ENCODE data around the gene ANO9.

The ANO9 gene

DNA sequence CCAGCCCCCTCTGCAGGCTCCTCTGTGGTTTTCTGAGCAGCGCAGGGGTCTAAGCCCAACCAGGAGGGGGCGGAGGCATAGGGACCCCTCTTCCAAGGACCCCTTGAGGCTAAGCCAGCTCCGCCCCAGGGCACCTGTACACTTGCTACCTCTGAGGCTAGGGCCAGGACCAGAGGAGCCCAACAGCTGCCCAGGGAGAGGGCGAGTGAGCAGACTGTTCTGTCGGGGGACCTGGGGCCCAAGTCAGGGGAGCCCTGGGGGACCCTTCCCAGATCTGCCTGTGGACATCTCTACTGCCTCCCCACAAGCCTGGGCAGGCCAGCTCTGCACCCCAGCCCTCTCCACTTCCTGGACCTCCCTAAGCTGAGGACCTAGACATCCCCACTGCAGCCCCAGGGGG, 70.8 kb downstream of the ANO9 start:
- FAIRE-seq (no peak), DNase-seq (ENCODE audit: low spot score) (no peak)

DNA sequence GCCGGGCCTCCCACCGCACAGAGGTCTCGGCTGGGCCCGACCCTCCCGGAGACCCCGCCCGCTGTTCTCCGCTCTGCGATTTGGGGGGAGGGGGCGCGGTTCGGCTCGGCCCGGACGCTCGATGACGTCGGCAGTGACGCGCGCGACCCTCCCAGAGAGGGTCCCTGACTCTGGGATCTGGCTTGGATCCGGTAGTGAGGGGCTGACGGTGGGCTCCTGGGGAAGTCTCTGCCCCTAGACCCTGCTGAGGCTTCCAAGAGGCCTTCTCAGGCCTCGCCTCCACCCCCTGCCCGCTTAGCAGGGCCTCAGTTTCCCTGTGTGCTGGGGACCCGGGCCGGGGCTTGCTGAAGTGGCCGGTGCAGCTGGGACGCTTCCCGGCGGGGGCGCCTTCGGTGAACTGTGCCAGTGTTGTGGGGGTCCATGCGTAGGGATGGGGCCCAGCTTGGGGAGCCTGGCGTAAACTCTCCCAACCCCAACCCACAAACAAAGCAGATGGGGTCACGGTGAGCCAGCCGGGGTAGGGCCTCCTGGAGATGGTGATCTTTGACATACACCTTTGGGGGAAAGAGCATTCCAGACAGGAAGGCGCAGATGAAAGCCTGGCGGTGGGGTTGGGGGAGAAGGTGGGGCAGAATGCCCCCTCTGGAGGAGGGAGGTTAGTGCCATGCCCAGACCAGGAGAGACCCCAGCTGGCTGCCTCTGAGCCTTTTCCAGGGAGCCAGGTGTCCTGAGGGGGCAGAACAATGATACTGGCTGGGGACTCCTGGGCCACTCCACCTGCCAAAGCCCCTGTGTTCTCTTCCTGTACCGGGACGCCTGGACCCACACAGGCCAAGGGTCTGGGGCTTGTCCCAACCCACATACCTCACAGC, 71.5 kb downstream of the ANO9 start:
- FAIRE-seq (no peak), DNase-seq (ENCODE audit: low spot score) (no peak)

DNA sequence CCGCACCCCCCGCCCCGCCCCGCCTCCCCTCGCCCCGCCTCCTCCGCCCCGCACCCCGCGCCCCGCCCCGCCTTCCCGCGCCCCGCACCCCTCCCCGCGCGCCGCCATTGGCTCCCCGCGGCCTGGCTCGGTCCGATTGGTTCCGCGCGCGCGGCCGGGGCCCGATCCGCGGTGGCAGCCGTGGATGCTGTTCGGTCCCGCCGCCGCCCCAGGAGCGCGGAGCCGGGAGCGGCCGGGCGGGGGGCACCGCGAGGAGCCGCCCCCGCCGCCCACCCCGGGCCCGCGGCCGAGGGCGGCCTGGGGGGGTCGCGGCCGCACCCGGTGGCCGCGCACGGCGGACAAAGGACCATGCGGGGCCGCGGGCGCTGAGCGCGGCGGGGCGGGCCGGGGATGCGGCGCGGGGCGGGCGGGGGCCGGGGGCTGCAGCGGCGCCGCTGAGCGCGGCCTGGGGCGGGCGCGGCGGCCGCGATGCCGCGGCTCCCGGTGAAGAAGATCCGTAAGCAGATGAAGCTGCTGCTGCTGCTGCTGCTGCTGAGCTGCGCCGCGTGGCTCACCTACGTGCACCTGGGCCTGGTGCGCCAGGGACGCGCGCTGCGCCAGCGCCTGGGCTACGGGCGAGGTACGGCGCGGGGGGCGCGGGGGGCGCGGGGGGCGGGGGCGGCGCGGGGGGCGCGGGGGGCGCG, 72.3 kb downstream of the ANO9 start, which contains the start of gene B4GALNT4:
TSS of gene B4GALNT4 (plus strand) at position 164 of the 683 bp plus-strand sequence. CDS start at position 469, 305 bp downstream.
- DNase-seq (ENCODE audit: low spot score), result no peak
- FAIRE-seq, result no peak

DNA sequence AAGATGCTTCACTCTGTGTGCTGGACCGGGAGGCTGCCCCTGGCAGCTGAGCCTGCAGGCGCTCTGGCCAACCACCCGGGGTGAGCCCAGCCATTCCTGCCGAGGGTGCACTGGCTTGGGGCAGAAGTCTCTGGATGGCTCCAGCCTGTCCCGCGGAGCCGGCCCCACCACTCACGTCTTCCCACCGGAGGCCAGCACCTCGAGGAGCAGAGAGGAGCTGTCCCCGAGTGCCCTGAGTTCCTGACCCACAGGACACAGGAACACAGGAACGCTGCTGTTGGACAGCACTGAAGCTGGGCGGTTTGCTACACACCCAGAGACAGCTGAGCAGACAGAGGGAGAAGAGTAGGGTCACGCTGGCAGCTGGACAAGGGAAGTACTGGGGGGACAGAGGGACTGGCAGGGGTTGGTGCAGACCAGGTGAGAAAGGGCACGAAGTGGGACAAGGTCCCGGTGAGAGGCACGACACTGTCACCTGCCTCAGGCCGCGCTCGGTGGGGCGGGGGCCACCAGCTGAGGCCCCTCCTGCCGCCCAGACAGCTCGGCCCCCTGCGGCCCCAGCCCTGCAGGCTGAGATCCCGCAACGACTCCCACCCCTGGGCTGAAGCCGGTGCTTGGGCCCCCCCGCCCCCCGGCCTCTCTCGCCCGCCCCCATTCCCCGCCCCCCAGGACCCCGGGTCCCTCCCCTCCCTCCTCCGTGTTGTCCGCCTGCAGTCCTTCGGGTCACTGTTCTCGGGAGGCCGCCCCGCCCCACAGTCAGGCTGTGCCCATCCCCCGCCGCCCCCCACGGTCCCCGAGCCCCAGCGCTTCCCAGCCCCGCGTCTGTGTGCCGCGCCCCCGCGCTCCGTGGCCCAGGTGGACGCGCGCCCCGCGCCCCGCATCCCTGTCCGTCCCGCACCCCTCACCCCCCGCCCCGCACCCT, 73.1 kb downstream of the ANO9 start:
- FAIRE-seq, result no peak
- DNase-seq (ENCODE audit: low spot score), result no peak

DNA sequence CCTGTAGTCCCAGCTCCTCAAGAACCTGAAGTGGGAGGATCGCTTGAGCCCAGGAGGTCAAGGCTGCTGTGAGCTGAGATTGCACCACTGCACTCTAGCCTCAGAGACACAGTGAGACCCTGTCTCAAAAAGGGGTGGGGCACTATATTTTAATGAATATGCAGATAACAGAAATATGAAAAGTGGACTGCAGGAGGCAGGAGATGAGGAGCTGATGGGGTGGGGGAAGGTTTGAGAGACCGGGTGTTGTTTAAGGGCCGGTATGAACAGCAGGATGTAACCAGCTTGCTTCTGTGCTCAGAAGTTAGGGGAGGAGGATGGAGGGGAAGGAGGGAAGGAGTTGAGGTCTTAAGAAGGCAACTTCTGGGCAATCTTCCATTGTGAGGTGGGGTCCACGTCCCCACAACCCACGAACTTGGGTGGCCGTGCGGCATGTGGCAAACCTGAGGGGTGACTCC, 73.8 kb downstream of the ANO9 start:
- FAIRE-seq (no peak), DNase-seq (ENCODE audit: low spot score) (no peak)
